Gastroesophageal sphincter (tissue), 4 donors: ENCODE results near the gene MDGA2. TPM values are rescaled to one million over a fixed set of nuclear protein-coding genes. Genes with fewer than 3 reads are reported as not detected.

Experiments used
- ATAC-seq: fragments of 150-250 bp; one replicate; pipeline ENCODE4 v1.9.1; 2016; ENCODE audit warnings: mild to moderate bottlenecking, moderate library complexity
- H3K27ac ChIP-seq, 4 donors: fragments of 200-600 bp; sonication (generic) in 3 of 4; 1 replicate in 3 of 4; 2 replicates in 1 of 4; pipeline ENCODE4 v1.5.1; 2016 to 2019
- H3K27me3 ChIP-seq: fragments of 200-600 bp; sonication (generic); one replicate; pipeline ENCODE4 v1.5.1; 2019
- H3K36me3 ChIP-seq, 2 donors: fragments of 200-600 bp; sonication (generic); one replicate each; pipeline ENCODE4 v1.5.1; 2019; ENCODE audit warnings: control low read depth in 1 of 2
- H3K4me1 ChIP-seq, 3 donors: fragments of 200-600 bp; sonication (generic); 1 replicate in 2 of 3; 2 replicates in 1 of 3; pipeline ENCODE4 v1.5.1; 2016 to 2019; ENCODE audit warnings: control low read depth in 2 of 3
- H3K4me3 ChIP-seq, 2 donors: fragments of 200-600 bp; sonication (generic); one replicate each; pipeline ENCODE4 v1.5.1; 2019; ENCODE audit warnings: mild to moderate bottlenecking in 1 of 2, moderate library complexity in 1 of 2
- H3K9me3 ChIP-seq, 3 donors: fragments of 200-600 bp; sonication (generic); one replicate each; pipeline ENCODE4 v1.5.1; 2017 to 2019; ENCODE audit warnings: control low read depth in 2 of 3
- CTCF ChIP-seq, 4 experiments: fragments of 200-600 bp in 2 of 4; fragments of 450-650 bp in 2 of 4; sonication (generic) in 1 of 4; IDR thresholded peaks; one replicate each; pipeline ENCODE4 v1.5.1; 2017 to 2019; ENCODE audit warnings: antibody characterized with exemption in 4 of 4, mild to moderate bottlenecking in 2 of 4, moderate library complexity in 2 of 4
- EP300 ChIP-seq: sonication (generic); formaldehyde crosslinking; IDR thresholded peaks from one replicate; pipeline ENCODE4 v1.6.1; 2017; ENCODE audit warnings: antibody characterized with exemption, mild to moderate bottlenecking
- POLR2A ChIP-seq, 2 donors: fragments of 450-650 bp; IDR thresholded peaks; one replicate each; pipeline ENCODE4 v1.6.1; 2017; ENCODE audit warnings: antibody characterized with exemption in 2 of 2, mild to moderate bottlenecking in 2 of 2, moderate library complexity in 1 of 2
- POLR2AphosphoS5 ChIP-seq: sonication (generic); formaldehyde crosslinking; IDR thresholded peaks from one replicate; pipeline ENCODE4 v1.6.1; 2017; ENCODE audit warnings: antibody characterized with exemption
- WGBS, 2 donors: methylation state at CpG; one replicate each; pipeline ENCODE4 v1.1.5; 2018; ENCODE audit warnings: low coverage in 1 of 2; 5-methylcytosine and 5-hydroxymethylcytosine counted together
- total RNA-seq, 4 donors: library from RNA; depleted of rRNA; stranded (reverse); fragments of >200 nt; gene quantifications; one replicate each; pipeline ENCODE4 v1.1.0, GENCODE V29; 2016

The MDGA2 gene
- total RNA-seq, 4 donors from 2014 or later: 0.40 TPM; not detected in 3

GRCh38 chr14:46989566-46989965 lies 685.8 kb downstream of the MDGA2 start:
- Histone ChIP-seq H3K27ac (no peak overlapping the region), H3K27me3 (no peaks in the 10 kb centered on the region), H3K4me1 (no peaks in the 10 kb centered on the region), H3K36me3 (no peaks in the 10 kb centered on the region), H3K4me3 (no peak overlapping the region), H3K9me3 (no peaks in the 10 kb centered on the region)
- TF ChIP-seq EP300 (no peak), POLR2AphosphoS5 (no peak), CTCF (IDR thresholded peaks at IDR 0.05) (no peak), POLR2A (IDR thresholded peaks at IDR 0.05) (no peak)
- no peak for ATAC-seq

GRCh38 chr14:46988312-46988711 lies 687.1 kb downstream of the MDGA2 start:
- no peaks in the 10 kb centered on the region for H3K4me1 ChIP-seq
- TF ChIP-seq EP300 (no peak), POLR2A (IDR thresholded peaks at IDR 0.05) (no peak), POLR2AphosphoS5 (no peak), CTCF (IDR thresholded peaks at IDR 0.05) (no peak)
- H3K27me3 ChIP-seq: no peaks in the 10 kb centered on the region
- no peaks in the 10 kb centered on the region for H3K36me3 ChIP-seq
- no peaks in the 10 kb centered on the region for H3K9me3 ChIP-seq
- no peak overlapping the region for H3K27ac ChIP-seq
- no peak overlapping the region for H3K4me3 ChIP-seq
- no peak for ATAC-seq
- 48 to 51% methylated on average over 4 of the region's 4 CpGs for WGBS, 2 donors

GRCh38 chr14:46985529-46986380 lies 689.6 kb downstream of the MDGA2 start:
- no peak for ATAC-seq
- H3K4me3 ChIP-seq: no peak overlapping the region
- H3K27ac ChIP-seq: no peak overlapping the region
- 67 to 84% methylated on average over 6 of the region's 6 CpGs for WGBS, 2 donors
- H3K9me3 ChIP-seq: no peaks in the 10 kb centered on the region
- H3K27me3 ChIP-seq: no peaks in the 10 kb centered on the region
- no peaks in the 10 kb centered on the region for H3K36me3 ChIP-seq
- H3K4me1 ChIP-seq: no peaks in the 10 kb centered on the region
- TF ChIP-seq POLR2AphosphoS5: no peak
- TF ChIP-seq POLR2A (IDR thresholded peaks at IDR 0.05): no peak
- no peak for TF ChIP-seq EP300
- no peak for TF ChIP-seq CTCF (IDR thresholded peaks at IDR 0.05)

- 31 to 43% methylated on average over 2 of the region's 2 CpGs for WGBS, 2 donors
- ATAC-seq: no peak
- Histone ChIP-seq H3K9me3 (no peaks in the 10 kb centered on the region), H3K4me3 (no peak overlapping the region), H3K4me1 (no peaks in the 10 kb centered on the region), H3K27ac (no peak overlapping the region), H3K27me3 (no peaks in the 10 kb centered on the region), H3K36me3 (no peaks in the 10 kb centered on the region)
- TF ChIP-seq POLR2A (IDR thresholded peaks at IDR 0.05) (no peak), CTCF (IDR thresholded peaks at IDR 0.05) (no peak), EP300 (no peak), POLR2AphosphoS5 (no peak)
These were observed 702.1 kb downstream of the MDGA2 start for GRCh38 chr14:46973295-46973694.

- H3K4me3 ChIP-seq: no peak overlapping the region
- H3K36me3 ChIP-seq: no peaks in the 10 kb centered on the region
- ATAC-seq: no peak
- H3K4me1 ChIP-seq: no peaks in the 10 kb centered on the region
- 54 to 60% methylated on average over 3 of the region's 3 CpGs for WGBS, 2 donors
- no peak overlapping the region for H3K27ac ChIP-seq
- no peaks in the 10 kb centered on the region for H3K27me3 ChIP-seq
- no peak for TF ChIP-seq EP300
- TF ChIP-seq POLR2AphosphoS5: no peak
- no peak for TF ChIP-seq POLR2A (IDR thresholded peaks at IDR 0.05)
- TF ChIP-seq CTCF (IDR thresholded peaks at IDR 0.05): no peak
- no peaks in the 10 kb centered on the region for H3K9me3 ChIP-seq
These were observed 711.0 kb downstream of the MDGA2 start for GRCh38 chr14:46964378-46964777.
